ENCODE data around the gene EIF4EBP2. TPM values are rescaled to one million over a fixed set of nuclear protein-coding genes. Genes with fewer than 3 reads are reported as not detected.
A peak's percentile ranks its signal among the peaks of the same experiment; 100 is the strongest.

Gene EIF4EBP2
- total RNA-seq, 1 experiment from 2014 or later: 112 TPM

GRCh38 chr10:70432101-70432500 is 28.2 kb downstream of the EIF4EBP2 start (continued):
- TF ChIP-seq ARID4B (CRISPR knock-in tag; IDR thresholded peaks at IDR 0.05; ENCODE audit: borderline replicate concordance): no peak

GRCh38 chr10:70432561-70433263 is 28.8 kb downstream of the EIF4EBP2 start:
- H3K9me3 Mint-ChIP-seq: no peaks in the 10 kb centered on the region
- DNase-seq (ENCODE audit: low spot score): no peak
- CTCF ChIA-PET: interaction anchor here (0.9 kb wide), 1 partner anchor 68 kb away, joined by 3 read pairs; no protein-coding TSS in a partner anchor
- peaks cover 20% of the 10 kb centered on the region for H3K4me1 Mint-ChIP-seq
- POLR2A ChIA-PET: interaction anchor here (0.9 kb wide), 1 partner anchor 8 kb away, joined by 3 read pairs; no protein-coding TSS in a partner anchor
- peak overlapping the region; percentile 84 for H3K27ac Mint-ChIP-seq
- H3K27me3 Mint-ChIP-seq (ENCODE audit: low read depth): no peaks in the 10 kb centered on the region
- TF ChIP-seq NFATC4 (CRISPR knock-in tag; IDR thresholded peaks at IDR 0.05): no peak
- TF ChIP-seq, protein P1, sequence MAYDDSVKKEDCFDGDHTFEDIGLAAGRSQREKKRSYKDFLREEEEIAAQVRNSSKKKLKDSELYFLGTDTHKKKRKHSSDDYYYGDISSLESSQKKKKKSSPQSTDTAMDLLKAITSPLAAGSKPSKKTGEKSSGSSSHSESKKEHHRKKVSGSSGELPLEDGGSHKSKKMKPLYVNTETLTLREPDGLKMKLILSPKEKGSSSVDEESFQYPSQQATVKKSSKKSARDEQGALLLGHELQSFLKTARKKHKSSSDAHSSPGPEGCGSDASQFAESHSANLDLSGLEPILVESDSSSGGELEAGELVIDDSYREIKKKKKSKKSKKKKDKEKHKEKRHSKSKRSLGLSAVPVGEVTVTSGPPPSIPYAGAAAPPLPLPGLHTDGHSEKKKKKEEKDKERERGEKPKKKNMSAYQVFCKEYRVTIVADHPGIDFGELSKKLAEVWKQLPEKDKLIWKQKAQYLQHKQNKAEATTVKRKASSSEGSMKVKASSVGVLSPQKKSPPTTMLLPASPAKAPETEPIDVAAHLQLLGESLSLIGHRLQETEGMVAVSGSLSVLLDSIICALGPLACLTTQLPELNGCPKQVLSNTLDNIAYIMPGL (CRISPR knock-in tag; IDR thresholded peaks at IDR 0.05): no peak
- H3K36me3 Mint-ChIP-seq: peaks cover 41% of the 10 kb centered on the region
- H3K4me3 Mint-ChIP-seq: no peak overlapping the region
- no peak for ATAC-seq

GRCh38 chr10:70433581-70434280 is 29.8 kb downstream of the EIF4EBP2 start:
- DNase-seq (ENCODE audit: low spot score) (no peak), ATAC-seq (no peak)
- CTCF ChIA-PET: interaction anchor here (0.6 to 1.0 kb wide), 3 partner anchors 28 to 69 kb away, joined by 3 to 4 read pairs (median 4); no protein-coding TSS in a partner anchor
- H3K4me1 Mint-ChIP-seq: peaks cover 26% of the 10 kb centered on the region
- peaks cover 40% of the 10 kb centered on the region for H3K36me3 Mint-ChIP-seq
- POLR2A ChIA-PET: interaction anchor here (0.9 kb wide), 1 partner anchor 9 kb away, joined by 3 read pairs; no protein-coding TSS in a partner anchor
- no peak overlapping the region for H3K4me3 Mint-ChIP-seq
- H3K27ac Mint-ChIP-seq: no peak overlapping the region
- H3K27me3 Mint-ChIP-seq (ENCODE audit: low read depth): no peaks in the 10 kb centered on the region
- no peaks in the 10 kb centered on the region for H3K9me3 Mint-ChIP-seq
- TF ChIP-seq FOXP4 (CRISPR knock-in tag; IDR thresholded peaks at IDR 0.05) (no peak), RORB (CRISPR knock-in tag; IDR thresholded peaks at IDR 0.05) (no peak), IRF2 (CRISPR knock-in tag; IDR thresholded peaks at IDR 0.05; ENCODE audit: borderline replicate concordance, low read depth) (no peak), PRRX2 (CRISPR knock-in tag; IDR thresholded peaks at IDR 0.05) (no peak), MYBL2 (CRISPR knock-in tag; IDR thresholded peaks at IDR 0.05) (no peak), ZNF671 (CRISPR knock-in tag; IDR thresholded peaks at IDR 0.05) (no peak), CTCF (IDR thresholded peaks at IDR 0.05) (no peak)
- TF ChIP-seq, protein P2, sequence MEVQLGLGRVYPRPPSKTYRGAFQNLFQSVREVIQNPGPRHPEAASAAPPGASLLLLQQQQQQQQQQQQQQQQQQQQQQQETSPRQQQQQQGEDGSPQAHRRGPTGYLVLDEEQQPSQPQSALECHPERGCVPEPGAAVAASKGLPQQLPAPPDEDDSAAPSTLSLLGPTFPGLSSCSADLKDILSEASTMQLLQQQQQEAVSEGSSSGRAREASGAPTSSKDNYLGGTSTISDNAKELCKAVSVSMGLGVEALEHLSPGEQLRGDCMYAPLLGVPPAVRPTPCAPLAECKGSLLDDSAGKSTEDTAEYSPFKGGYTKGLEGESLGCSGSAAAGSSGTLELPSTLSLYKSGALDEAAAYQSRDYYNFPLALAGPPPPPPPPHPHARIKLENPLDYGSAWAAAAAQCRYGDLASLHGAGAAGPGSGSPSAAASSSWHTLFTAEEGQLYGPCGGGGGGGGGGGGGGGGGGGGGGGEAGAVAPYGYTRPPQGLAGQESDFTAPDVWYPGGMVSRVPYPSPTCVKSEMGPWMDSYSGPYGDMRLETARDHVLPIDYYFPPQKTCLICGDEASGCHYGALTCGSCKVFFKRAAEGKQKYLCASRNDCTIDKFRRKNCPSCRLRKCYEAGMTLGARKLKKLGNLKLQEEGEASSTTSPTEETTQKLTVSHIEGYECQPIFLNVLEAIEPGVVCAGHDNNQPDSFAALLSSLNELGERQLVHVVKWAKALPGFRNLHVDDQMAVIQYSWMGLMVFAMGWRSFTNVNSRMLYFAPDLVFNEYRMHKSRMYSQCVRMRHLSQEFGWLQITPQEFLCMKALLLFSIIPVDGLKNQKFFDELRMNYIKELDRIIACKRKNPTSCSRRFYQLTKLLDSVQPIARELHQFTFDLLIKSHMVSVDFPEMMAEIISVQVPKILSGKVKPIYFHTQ (CRISPR knock-in tag; IDR thresholded peaks at IDR 0.05): no peak
- TF ChIP-seq, protein P3, sequence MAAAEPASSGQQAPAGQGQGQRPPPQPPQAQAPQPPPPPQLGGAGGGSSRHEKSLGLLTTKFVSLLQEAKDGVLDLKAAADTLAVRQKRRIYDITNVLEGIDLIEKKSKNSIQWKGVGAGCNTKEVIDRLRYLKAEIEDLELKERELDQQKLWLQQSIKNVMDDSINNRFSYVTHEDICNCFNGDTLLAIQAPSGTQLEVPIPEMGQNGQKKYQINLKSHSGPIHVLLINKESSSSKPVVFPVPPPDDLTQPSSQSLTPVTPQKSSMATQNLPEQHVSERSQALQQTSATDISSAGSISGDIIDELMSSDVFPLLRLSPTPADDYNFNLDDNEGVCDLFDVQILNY (CRISPR knock-in tag; IDR thresholded peaks at IDR 0.05): no peak
- TF ChIP-seq, protein P4, sequence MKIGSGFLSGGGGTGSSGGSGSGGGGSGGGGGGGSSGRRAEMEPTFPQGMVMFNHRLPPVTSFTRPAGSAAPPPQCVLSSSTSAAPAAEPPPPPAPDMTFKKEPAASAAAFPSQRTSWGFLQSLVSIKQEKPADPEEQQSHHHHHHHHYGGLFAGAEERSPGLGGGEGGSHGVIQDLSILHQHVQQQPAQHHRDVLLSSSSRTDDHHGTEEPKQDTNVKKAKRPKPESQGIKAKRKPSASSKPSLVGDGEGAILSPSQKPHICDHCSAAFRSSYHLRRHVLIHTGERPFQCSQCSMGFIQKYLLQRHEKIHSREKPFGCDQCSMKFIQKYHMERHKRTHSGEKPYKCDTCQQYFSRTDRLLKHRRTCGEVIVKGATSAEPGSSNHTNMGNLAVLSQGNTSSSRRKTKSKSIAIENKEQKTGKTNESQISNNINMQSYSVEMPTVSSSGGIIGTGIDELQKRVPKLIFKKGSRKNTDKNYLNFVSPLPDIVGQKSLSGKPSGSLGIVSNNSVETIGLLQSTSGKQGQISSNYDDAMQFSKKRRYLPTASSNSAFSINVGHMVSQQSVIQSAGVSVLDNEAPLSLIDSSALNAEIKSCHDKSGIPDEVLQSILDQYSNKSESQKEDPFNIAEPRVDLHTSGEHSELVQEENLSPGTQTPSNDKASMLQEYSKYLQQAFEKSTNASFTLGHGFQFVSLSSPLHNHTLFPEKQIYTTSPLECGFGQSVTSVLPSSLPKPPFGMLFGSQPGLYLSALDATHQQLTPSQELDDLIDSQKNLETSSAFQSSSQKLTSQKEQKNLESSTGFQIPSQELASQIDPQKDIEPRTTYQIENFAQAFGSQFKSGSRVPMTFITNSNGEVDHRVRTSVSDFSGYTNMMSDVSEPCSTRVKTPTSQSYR (CRISPR knock-in tag; IDR thresholded peaks at IDR 0.05): no peak
